ENCODE measurements around the gene GAB1.

GRCh38 chr4:143404555-143404954 lies 67.9 kb downstream of the GAB1 start:
- TF ChIP-seq, protein P1, sequence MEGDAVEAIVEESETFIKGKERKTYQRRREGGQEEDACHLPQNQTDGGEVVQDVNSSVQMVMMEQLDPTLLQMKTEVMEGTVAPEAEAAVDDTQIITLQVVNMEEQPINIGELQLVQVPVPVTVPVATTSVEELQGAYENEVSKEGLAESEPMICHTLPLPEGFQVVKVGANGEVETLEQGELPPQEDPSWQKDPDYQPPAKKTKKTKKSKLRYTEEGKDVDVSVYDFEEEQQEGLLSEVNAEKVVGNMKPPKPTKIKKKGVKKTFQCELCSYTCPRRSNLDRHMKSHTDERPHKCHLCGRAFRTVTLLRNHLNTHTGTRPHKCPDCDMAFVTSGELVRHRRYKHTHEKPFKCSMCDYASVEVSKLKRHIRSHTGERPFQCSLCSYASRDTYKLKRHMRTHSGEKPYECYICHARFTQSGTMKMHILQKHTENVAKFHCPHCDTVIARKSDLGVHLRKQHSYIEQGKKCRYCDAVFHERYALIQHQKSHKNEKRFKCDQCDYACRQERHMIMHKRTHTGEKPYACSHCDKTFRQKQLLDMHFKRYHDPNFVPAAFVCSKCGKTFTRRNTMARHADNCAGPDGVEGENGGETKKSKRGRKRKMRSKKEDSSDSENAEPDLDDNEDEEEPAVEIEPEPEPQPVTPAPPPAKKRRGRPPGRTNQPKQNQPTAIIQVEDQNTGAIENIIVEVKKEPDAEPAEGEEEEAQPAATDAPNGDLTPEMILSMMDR (IDR thresholded peaks at IDR 0.05) = no peak
- TF ChIP-seq POLR2A (IDR thresholded peaks at IDR 0.05) = no peak

Data from esophagus squamous epithelium (tissue), 4 donors.